HG03159 (cell line): ENCODE measurements around the gene SPINT4.
"Not testable (repeated sequence)": the region's sequence is repeated elsewhere in the genome, so short reads cannot be mapped to it uniquely, and the experiment has no call there.

Experiments
- ATAC-seq: cut with Tn5 transposase; IDR thresholded peaks from one replicate; pipeline ENCODE4 v1.9.1; 2021; ENCODE audit warnings: mild to moderate bottlenecking, moderate library complexity; ENCODE audit not compliant: unreplicated experiment

SPINT4 gene

DNA sequence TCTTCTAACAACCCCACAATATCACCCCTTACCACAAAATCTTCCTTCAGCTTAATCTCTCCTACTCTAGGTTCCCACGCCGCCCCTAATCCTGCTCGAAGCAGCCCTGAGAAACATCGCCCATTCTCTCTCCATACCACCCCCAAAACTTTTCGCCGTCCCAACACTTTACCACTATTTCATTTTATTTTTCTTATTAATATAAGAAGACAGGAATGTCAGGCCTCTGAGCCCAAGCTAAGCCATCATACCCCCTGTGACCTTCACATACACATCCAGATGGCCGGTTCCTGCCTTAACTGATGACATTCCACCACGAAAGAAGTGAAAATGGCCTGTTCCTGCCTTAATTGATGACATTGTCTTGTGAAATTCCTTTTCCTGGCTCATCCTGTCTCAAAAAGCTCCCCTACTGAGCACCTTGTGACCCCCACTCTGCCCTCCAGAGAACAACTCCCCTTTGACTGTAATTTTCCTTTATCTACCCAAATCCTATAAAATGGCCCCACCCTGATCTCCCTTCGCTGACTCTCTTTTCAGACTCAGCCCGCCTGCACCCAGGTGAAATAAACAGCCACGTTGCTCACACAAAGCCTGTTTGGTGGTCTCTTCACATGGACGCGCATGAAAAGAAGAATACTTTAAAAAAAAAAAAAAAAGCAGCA, 42.6 kb downstream of the SPINT4 start:
- not testable (repeated sequence) for ATAC-seq

- ATAC-seq, result no peak
Measured at GRCh38 chr20:45765307-45765875, 43.2 kb downstream of the SPINT4 start.

- no peak for ATAC-seq
Measured at GRCh38 chr20:45765980-45766379, 43.8 kb downstream of the SPINT4 start.

GRCh38 chr20:45768479-45768878, 46.3 kb downstream of the SPINT4 start:
- no peak for ATAC-seq

DNA sequence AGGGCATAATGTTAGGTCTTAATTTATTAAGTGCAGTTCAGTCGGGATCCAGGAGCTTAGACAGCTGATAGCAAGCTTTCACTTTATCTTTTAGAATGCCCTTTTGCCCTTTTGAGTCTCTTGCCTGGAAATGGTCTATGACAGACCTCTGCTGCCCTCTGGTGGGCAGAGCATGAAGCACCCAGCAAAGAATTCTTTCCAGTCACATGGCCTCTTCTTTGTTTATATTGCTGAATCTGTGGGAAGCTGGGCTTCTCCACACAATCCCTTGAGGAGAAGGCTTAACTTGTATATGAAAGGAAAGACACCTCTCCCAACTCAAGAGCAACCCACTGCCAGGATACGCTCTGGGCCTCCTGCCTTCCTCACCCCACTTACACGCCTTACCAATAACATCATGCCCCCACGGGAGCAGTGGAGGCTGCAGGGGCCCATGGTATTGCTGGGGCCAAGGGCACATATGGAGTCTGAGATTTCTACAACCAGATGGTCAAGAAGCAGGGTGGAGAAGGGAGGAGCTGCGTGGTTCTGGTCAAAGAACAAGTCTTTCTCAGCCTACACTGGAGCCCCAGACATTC, 49.1 kb downstream of the SPINT4 start:
- ATAC-seq, result no peak

DNA sequence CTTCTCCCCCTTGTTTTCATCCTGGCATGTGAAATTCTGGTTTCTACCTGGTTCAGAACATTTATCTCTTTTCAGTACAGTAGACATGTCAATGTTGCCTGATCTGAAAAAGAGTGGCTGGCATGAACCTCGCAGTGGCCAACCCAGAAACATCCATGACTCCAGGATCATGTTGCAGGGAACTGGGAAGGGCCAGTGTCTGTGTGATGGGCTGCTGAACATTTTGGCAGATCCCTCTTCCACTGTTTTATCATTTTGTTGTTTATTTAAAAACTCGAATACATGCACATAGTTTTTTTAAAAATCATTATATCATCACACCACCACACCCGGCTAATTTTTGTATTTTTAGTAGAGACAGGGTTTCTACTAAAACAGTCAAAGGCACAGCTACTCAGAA, 50.5 kb downstream of the SPINT4 start:
- ATAC-seq, result no peak

GRCh38 chr20:45774945-45775344, 52.8 kb downstream of the SPINT4 start:
- no peak for ATAC-seq

- no peak for ATAC-seq
Measured at GRCh38 chr20:45775411-45775810, 53.3 kb downstream of the SPINT4 start.
